CD4-positive, alpha-beta T cell treated with Interleukin-17A for 1 hour (primary cell): ENCODE measurements around the gene ERN1.
A peak's percentile ranks its signal among the peaks of the same experiment; 100 is the strongest.
"Not testable (repeated sequence)": the region's sequence is repeated elsewhere in the genome, so short reads cannot be mapped to it uniquely, and the experiment has no call there.

Source experiments
- DNase-seq: peaks from one replicate; pipeline ENCODE4 v3.0.0-alpha.2; 2020

ERN1 gene

GRCh38 chr17:64129765-64130558 is at the start of gene ERN1:
Gene ERN1, minus strand, starts transcription at chr17:64130144. Its CDS starts 115 bp downstream, at chr17:64130029.
- DNase-seq = peak; percentile 91

- DNase-seq = not testable (repeated sequence)
Measured at GRCh38 chr17:64179024-64179423, 49.1 kb upstream of the ERN1 start.

GRCh38 chr17:64178011-64178825 is 48.3 kb upstream of the ERN1 start:
- DNase-seq = no peak

- DNase-seq = no peak
Measured at GRCh38 chr17:64177311-64178010, 47.5 kb upstream of the ERN1 start.

- DNase-seq = no peak
Measured at GRCh38 chr17:64176556-64176955, 46.6 kb upstream of the ERN1 start.

GRCh38 chr17:64174686-64175456 is 44.9 kb upstream of the ERN1 start:
- DNase-seq = peak; percentile 22

DNA sequence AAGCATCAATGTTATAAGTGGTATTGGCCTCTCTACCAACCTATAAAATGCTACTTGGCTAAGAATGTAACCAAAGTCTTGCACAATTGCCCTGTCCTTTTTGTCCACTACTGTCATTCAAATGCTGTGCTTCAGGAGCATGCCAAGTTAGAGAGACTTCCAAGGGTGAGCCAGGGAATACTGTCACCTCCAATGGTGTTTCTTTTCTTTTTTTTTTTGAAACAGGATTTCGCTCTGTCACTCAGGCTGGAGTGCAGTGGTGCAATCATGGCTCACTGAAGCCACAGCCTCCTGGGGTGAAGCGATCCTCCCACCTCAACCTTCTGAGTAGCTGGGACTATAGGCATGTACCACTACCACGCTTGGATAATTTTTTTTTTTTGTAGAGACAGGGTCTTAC is 43.7 kb upstream of the ERN1 start:
- no peak for DNase-seq

GRCh38 chr17:64172510-64172909 is 42.6 kb upstream of the ERN1 start:
- no peak for DNase-seq

DNA sequence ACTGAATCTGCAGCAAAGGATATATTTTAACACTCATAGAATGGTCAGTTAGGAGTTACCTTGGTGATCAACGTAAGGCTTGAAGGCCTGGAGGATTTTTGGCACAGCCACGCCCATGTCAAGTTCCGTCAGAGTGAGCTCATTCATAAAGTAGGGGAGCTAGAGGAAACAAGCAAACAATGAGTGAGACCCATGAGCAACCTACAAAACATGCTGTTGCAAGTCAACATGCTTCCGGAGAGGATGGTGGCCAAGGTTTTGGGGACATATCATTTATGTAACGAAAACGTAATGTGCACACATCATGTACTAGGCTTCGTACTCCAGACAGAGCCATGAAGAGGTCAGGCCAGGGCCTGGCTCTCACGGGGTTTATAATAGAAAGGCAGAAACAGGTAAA is 41.1 kb upstream of the ERN1 start:
- DNase-seq = no peak

DNA sequence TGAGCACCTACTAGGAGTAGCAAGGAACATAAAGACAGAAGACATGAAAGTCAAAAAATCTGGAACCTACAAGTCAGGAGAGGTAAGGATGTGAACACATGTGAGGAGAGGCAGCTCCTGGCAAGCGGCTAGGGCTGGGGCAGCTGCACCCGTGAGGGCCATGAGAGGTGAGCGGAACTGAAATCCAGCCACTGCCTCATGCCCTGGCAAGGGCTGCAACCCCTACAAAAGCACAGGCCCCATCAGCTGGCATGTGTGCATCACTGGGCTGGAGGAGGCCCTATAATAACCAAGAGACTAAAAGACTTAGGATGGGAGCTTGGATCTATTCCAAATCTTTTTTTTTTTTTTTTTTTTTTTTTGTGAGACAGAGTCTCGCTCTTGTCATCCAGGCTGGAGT is 40.3 kb upstream of the ERN1 start:
- no peak for DNase-seq

- DNase-seq = not testable (repeated sequence)
Measured at GRCh38 chr17:64167666-64168065, 37.7 kb upstream of the ERN1 start.

DNA sequence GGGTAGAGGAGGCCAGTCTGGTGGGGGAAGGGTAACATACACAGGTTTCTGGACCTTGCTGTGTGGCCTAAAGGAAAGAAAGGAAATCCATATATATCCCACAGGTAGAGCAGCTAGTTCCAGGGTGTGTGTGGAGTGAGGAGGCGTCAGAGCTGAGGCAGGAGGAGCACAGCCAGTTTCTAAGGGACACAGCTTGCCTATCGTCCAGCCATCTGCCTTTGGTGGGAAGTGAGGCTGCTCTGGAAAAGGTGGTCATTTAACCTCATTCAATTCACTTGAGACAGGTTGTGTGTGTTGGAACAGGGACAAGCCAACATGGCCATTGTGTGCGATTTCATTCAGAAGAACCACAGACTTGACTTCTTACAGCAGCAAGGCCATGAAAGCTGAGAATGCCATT is 36.9 kb upstream of the ERN1 start:
- DNase-seq = no peak

DNA sequence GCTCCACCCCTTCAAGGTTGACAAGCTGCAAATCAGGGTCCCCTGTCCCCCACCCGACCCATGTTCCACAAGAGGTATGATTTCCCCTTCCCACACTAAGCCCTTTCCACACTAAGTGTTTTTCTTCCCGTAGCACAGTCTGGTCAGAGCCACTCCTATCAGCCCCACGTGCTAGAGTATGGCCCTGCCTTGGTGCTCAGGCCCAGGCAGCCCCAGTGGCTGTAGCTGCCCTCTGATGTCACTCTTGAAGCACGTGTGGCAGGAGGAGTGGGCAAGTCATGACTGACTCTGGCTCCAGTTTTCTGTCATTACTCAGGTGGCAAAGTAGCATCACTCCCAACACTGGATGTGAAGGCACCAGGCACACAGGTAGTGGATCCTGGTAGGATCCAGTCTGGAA is 35.4 kb upstream of the ERN1 start:
- no peak for DNase-seq

DNA sequence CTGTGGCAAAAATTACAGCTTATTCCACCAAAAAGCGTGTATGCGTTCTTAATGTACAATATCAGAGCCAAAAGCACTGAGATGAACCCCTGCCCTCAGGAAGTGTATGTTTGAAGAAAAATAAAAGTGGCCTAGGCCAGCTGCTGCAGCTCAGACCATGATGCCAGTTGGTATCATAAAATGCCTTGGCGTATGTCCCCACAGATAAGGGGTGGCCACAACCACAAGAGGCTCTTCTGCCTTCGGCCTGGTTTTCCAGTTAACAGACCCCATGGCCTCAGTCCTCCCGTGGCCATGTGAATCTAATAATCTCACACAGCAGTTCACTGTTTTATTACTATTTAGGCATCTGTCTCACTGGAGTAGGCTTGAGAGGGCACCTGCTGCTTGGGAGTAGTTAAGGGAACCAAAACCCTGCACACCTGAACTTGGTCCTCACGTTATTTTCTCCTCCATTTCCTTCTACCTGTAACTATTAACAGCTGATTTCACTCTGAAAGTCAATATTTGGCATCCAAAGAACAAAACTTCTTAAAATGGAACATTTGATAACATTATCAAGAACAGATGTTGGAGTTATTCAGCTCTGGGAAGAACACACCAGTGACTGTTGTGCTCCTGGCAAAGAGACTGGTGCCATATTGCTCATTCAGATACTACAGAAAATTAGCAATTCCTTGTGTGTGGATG is 34.8 kb upstream of the ERN1 start:
- no peak for DNase-seq

DNA sequence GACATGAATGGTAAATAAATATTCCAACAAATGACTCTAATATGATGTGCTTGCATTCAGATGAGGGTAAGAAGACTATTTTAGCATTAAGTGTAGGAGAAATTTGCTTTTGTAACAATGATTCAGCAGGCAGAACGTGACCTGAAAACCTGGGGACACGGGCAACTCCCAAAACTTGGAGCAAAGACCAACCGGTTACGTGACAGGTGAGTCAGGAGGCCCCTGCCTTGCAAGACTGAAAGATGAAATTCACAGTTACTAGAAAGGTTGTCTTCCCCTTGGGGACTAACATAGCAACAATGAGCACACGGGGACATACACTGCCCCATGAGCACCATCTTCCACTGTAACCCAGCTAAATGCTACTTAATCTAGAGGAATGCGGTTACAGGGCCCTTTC is 33.5 kb upstream of the ERN1 start:
- DNase-seq = no peak

DNA sequence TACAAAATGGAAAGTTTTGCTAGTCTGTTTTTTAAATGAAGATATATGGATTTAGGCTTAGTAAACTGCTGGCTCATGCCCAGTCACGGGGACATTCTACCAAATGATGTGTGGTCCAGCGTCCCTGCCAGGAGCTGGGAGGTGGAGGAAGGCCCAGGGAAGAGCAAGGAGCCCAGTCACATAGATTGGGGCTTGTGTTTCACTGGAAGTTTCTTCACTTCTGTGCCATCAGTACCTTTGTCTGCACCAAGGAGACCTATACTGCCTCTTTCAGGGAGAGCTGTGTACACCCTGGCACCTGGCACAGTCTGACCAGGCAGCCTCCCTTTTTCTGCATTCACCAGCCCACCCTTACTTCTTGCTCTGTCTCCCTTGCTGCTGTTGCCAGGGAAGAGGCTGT is 32.6 kb upstream of the ERN1 start:
- DNase-seq = no peak

DNA sequence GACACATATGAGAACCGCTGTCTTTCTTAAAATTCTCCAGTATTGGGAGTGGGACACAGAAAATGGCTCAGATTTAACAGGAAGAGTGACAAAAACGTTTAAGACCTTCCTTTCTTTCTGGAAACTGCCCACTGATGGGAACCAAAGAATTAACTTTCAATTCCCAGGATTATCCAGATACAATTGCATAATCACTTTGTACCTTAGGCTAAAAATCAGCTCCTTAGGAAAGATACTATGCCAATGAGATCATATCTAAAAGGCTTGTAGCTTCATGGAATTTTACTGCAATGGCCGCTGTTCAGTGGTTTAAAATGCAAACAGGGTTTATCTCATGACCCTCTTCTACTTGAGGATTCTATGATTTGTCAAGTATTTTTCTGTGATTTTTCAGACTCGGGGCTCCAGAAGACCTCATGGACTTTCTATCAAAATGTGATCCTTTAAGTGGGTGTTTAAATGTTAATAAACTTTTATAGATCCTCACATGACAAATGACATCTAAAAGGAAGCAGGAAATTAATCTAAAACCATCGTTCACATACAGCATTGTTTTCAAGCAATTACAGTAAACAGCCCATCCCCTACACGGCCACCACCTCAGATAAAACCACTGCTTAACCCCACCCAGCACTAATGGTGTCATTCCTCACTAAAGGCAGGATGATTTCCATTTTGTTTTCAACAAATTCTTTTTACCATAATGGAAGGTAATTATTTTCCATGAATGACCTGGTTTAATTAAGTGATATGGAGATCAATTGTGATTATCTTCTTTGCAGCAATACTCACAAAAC is 31.6 kb upstream of the ERN1 start:
- no peak for DNase-seq

DNA sequence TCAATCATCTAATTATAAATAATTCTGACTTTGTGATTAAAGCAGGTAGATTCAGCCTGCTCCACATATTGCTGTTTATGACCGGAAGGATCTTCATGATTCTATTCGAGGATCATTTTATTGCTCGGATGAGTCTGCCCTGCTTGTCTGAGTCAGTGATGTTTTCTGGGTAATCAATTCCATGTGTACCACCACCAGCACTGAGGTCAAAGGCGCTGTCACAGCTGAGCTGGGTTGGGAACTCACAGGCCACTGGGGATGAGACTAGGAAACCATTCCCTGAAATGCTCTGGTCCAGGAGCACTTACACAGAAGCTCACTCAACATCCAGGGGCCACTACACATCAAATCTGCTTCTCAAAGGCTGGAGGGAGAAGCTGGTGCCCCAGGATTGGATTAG is 30.4 kb upstream of the ERN1 start:
- no peak for DNase-seq

- no peak for DNase-seq
Measured at GRCh38 chr17:64158831-64159590, 29.1 kb upstream of the ERN1 start.

DNA sequence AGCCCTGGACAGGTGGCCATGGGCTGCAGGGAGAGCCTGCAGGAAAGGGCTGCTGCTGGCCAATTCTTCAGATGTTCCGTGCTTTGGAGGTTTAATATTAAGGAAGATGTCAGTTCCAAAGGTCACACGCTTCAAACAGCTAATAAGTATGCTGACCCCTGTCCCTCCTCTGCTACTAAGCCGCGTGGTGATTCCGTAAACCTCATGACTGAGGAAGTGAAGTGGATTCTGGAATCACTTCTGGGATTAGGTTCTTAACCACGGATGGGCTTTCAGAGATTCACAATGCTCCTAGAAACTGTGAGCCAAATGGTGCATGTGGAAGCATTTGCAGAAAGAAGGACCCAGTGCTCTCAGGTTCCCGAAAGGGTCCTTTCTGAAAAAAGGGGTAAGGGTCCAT is 28.5 kb upstream of the ERN1 start:
- DNase-seq = no peak
